HG03095 (cell line): ENCODE measurements around the gene TERB1.

Source experiments
- ATAC-seq: cut with Tn5 transposase; IDR thresholded peaks from one replicate; pipeline ENCODE4 v1.9.1; 2021; ENCODE audit warnings: moderate library complexity; ENCODE audit not compliant: unreplicated experiment

The TERB1 gene

GRCh38 chr16:66801320-66802105 is at the start of gene TERB1:
TERB1 (minus strand) TSS chr16:66801584; CDS start chr16:66796798, 4,786 bp downstream.
- ATAC-seq: no peak

- no peak for ATAC-seq
These were observed 48.9 kb upstream of the TERB1 start for GRCh38 chr16:66850115-66850815.

- no peak for ATAC-seq
These were observed 48.2 kb upstream of the TERB1 start for GRCh38 chr16:66849549-66849948.

GRCh38 chr16:66849021-66849420 is 47.6 kb upstream of the TERB1 start:
- no peak for ATAC-seq

- ATAC-seq: no peak
These were observed 46.8 kb upstream of the TERB1 start for GRCh38 chr16:66848172-66848571.

- no peak for ATAC-seq
These were observed 46.2 kb upstream of the TERB1 start for GRCh38 chr16:66847533-66848067.

- no peak for ATAC-seq
These were observed 45.4 kb upstream of the TERB1 start for GRCh38 chr16:66846831-66847230.

GRCh38 chr16:66846266-66846665 is 44.9 kb upstream of the TERB1 start:
- ATAC-seq: no peak

GRCh38 chr16:66845791-66846221 is 44.4 kb upstream of the TERB1 start:
- ATAC-seq: no peak

GRCh38 chr16:66845080-66845410 is 43.7 kb upstream of the TERB1 start:
- no peak for ATAC-seq

GRCh38 chr16:66844342-66845079 is 43.1 kb upstream of the TERB1 start, which contains the start of gene CA7:
CA7 (plus strand) TSS chr16:66844414; CDS start chr16:66844488, 74 bp downstream.
- ATAC-seq: no peak

GRCh38 chr16:66844009-66844341 is 42.6 kb upstream of the TERB1 start:
- ATAC-seq: no peak

- no peak for ATAC-seq
These were observed 41.8 kb upstream of the TERB1 start for GRCh38 chr16:66843191-66843590.

GRCh38 chr16:66842765-66843164 is 41.4 kb upstream of the TERB1 start:
- ATAC-seq: no peak

GRCh38 chr16:66841366-66841765 is 40.0 kb upstream of the TERB1 start:
- no peak for ATAC-seq

GRCh38 chr16:66840883-66841282 is 39.5 kb upstream of the TERB1 start:
- ATAC-seq: no peak

GRCh38 chr16:66834746-66835145 is 33.4 kb upstream of the TERB1 start:
- ATAC-seq: no peak

GRCh38 chr16:66832661-66833305 is 31.4 kb upstream of the TERB1 start:
- no peak for ATAC-seq

- no peak for ATAC-seq
These were observed 30.8 kb upstream of the TERB1 start for GRCh38 chr16:66832190-66832589.

GRCh38 chr16:66830422-66831404 is 29.3 kb upstream of the TERB1 start, which contains the start of gene NAE1:
NAE1 (minus strand) TSS chr16:66830976; CDS start chr16:66830899, 77 bp downstream.
- ATAC-seq: peak; percentile 88
